ENCODE measurements around the gene GTF3C4. TPM values are rescaled to one million over a fixed set of nuclear protein-coding genes. Genes with fewer than 3 reads are reported as not detected.
A peak's percentile ranks its signal among the peaks of the same experiment; 100 is the strongest.

GTF3C4 gene
- polyA plus RNA-seq, 3 donors, result 0.99 to 2.7 (median 2.1) TPM

GRCh38 chr9:132671620-132672412 is 1.6 kb downstream of the GTF3C4 start:
- H3K27ac ChIP-seq (ENCODE audit: low read depth in 1 of 2, low read length in 2 of 2), result no peak overlapping the region

GRCh38 chr9:132672413-132672690 is 2.1 kb downstream of the GTF3C4 start:
- WGBS (ENCODE audit: insufficient coverage), result 36% methylated on average over 3 of the region's 5 CpGs
- TF ChIP-seq CTCF (IDR thresholded peaks at IDR 0.05), result no peak
- no peak overlapping the region for H3K4me3 ChIP-seq (replicated peaks in 1 of 3; ENCODE audit: low read depth in 2 of 3, low read length in 3 of 3)
- no peak overlapping the region for H3K27ac ChIP-seq (ENCODE audit: low read depth in 1 of 2, low read length in 2 of 2)
- Mint-ChIP-seq H3K27me3 (ENCODE audit: low read depth in 3 of 3) (no peaks in the 10 kb centered on the region), H3K4me1 (peaks cover 39% of the 10 kb centered on the region), H3K9me3 (no peaks in the 10 kb centered on the region), H3K4me3 (no peak overlapping the region), H3K27ac (peak overlapping the region in 2 of 7 donors; percentile 22 to 33), H3K36me3 (peaks cover 0 to 3% of the 10 kb centered on the region in 2 donors)
- no peak overlapping the region for H2AFZ ChIP-seq (ENCODE audit: insufficient read depth, low read depth, low read length, poor library complexity, severe bottlenecking)
- H3K9me3 ChIP-seq (replicated peaks in 1 of 2; ENCODE audit: control insufficient read depth in 1 of 2, insufficient read depth in 1 of 2, low read length in 2 of 2), result no peaks in the 10 kb centered on the region
- H3K4me2 ChIP-seq (replicated peaks; ENCODE audit: extremely low read depth, low read length, poor library complexity, severe bottlenecking), result peak overlapping the region; percentile 97
- DNase-seq, result no peak
- peaks cover 69% of the 10 kb centered on the region for H3K79me2 ChIP-seq (ENCODE audit: insufficient read depth, low read length)
- peaks cover 22 to 38% of the 10 kb centered on the region in 2 donors for H3K4me1 ChIP-seq (ENCODE audit: control insufficient read depth in 1 of 2, insufficient read depth in 2 of 2, low read length in 2 of 2)
- intact Hi-C loops (cut with micrococcal nuclease), result loop anchor here in 1 of 2 donors (5.0 kb wide), 1 partner anchor 595 kb away; the partner anchor contains the start of gene MED27
- no peaks in the 10 kb centered on the region for H3K27me3 ChIP-seq (ENCODE audit: control insufficient read depth in 2 of 2, insufficient read depth in 2 of 2, low read length in 2 of 2)
- no peak overlapping the region for H3K9ac ChIP-seq (ENCODE audit: insufficient read depth, low read length, poor library complexity, severe bottlenecking)
- H3K36me3 ChIP-seq (replicated peaks in 1 of 2; ENCODE audit: control insufficient read depth in 1 of 2, insufficient read depth in 2 of 2, low read length in 2 of 2), result no peaks in the 10 kb centered on the region
- H4K20me1 ChIP-seq (ENCODE audit: insufficient read depth, low read length), result peaks cover 56% of the 10 kb centered on the region

More at GRCh38 chr9:132671620-132672412, 1.6 kb downstream of the GTF3C4 start:
- 94% methylated on average over 2 of the region's 6 CpGs for WGBS (ENCODE audit: insufficient coverage)
- H3K36me3 ChIP-seq (replicated peaks in 1 of 2; ENCODE audit: control insufficient read depth in 1 of 2, insufficient read depth in 2 of 2, low read length in 2 of 2), result no peaks in the 10 kb centered on the region
- Mint-ChIP-seq H3K27ac (peak overlapping the region in 2 of 7 donors; percentile 22 to 33), H3K9me3 (no peaks in the 10 kb centered on the region), H3K27me3 (ENCODE audit: low read depth in 3 of 3) (no peaks in the 10 kb centered on the region), H3K4me3 (peak overlapping the region in 1 of 2 donors; percentile 93), H3K36me3 (no peaks in the 10 kb centered on the region), H3K4me1 (peaks cover 39% of the 10 kb centered on the region)
- DNase-seq, result no peak
- H3K79me2 ChIP-seq (ENCODE audit: insufficient read depth, low read length), result peaks cover 63% of the 10 kb centered on the region
- H4K20me1 ChIP-seq (ENCODE audit: insufficient read depth, low read length), result peaks cover 56% of the 10 kb centered on the region
- intact Hi-C loops (cut with micrococcal nuclease), result loop anchor here (2.0 to 5.0 kb wide), 2 partner anchors 207 to 595 kb away; partner anchors contain the start of genes AK8 (in 1 of the 2), MED27 (in 1 of the 2) and SPACA9 (in 1 of the 2)
- peaks cover 22 to 38% of the 10 kb centered on the region in 2 donors for H3K4me1 ChIP-seq (ENCODE audit: control insufficient read depth in 1 of 2, insufficient read depth in 2 of 2, low read length in 2 of 2)
- H3K4me2 ChIP-seq (replicated peaks; ENCODE audit: extremely low read depth, low read length, poor library complexity, severe bottlenecking), result peak overlapping the region; percentile 97
- no peaks in the 10 kb centered on the region for H3K9me3 ChIP-seq (replicated peaks in 1 of 2; ENCODE audit: control insufficient read depth in 1 of 2, insufficient read depth in 1 of 2, low read length in 2 of 2)
- no peak overlapping the region for H2AFZ ChIP-seq (ENCODE audit: insufficient read depth, low read depth, low read length, poor library complexity, severe bottlenecking)
- peak overlapping the region; percentile 96 for H3K9ac ChIP-seq (ENCODE audit: insufficient read depth, low read length, poor library complexity, severe bottlenecking)
- no peaks in the 10 kb centered on the region for H3K27me3 ChIP-seq (ENCODE audit: control insufficient read depth in 2 of 2, insufficient read depth in 2 of 2, low read length in 2 of 2)
- no peak for TF ChIP-seq CTCF (IDR thresholded peaks at IDR 0.05)
- peak overlapping the region in 1 of 3 experiments; percentile 99 for H3K4me3 ChIP-seq (replicated peaks in 1 of 3; ENCODE audit: low read depth in 2 of 3, low read length in 3 of 3)

Data from CD14-positive monocyte (primary cell).